ENCODE data around the gene JPH4.
A peak's percentile ranks its signal among the peaks of the same experiment; 100 is the strongest.

JPH4 gene

DNA sequence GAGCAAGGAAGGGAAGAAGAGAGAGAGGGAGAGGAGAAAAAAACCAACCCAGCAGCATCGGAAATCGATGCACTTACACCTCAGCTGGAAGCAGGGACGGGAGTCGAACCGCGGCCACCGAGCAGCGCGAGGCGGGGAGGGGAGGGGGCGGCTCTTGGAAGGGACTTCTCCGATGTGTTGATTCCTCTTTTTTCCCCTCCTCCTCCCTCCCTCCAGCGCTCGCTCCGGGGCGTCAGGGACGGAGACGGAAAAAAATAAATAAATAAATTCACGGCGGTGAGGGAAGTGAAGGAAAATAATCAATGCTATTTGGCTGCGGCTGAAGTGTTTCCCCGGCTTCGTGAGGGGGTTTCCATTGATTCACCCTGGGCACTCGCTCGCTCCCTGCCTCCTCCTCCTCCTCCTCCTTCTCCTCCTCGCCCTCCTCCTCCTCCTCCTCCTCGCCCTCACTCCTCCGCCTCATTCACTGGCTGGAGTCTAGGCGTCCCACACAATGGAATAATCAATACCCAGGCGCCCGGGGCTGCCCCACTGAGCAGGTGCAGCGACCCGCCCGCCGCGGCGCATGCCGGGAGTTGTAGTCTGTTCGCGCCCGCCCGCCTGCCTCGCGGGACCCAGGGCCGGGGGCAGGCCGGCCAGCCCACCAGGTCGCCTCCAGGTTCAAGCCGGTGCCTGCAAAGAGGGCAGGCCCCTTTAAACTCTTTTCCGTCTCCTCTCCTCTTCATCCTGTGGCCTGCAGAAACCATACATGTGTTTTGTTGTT is 27.1 kb downstream of the JPH4 start, which contains the start of gene ZFHX2:
TSS of gene ZFHX2 (minus strand) at position 500 of the 763 bp plus-strand sequence. CDS start 16,440 bp downstream, outside the sequence.
- peak; percentile 35 for DNase-seq (ENCODE audit: low read depth)
- TF ChIP-seq, protein P1, sequence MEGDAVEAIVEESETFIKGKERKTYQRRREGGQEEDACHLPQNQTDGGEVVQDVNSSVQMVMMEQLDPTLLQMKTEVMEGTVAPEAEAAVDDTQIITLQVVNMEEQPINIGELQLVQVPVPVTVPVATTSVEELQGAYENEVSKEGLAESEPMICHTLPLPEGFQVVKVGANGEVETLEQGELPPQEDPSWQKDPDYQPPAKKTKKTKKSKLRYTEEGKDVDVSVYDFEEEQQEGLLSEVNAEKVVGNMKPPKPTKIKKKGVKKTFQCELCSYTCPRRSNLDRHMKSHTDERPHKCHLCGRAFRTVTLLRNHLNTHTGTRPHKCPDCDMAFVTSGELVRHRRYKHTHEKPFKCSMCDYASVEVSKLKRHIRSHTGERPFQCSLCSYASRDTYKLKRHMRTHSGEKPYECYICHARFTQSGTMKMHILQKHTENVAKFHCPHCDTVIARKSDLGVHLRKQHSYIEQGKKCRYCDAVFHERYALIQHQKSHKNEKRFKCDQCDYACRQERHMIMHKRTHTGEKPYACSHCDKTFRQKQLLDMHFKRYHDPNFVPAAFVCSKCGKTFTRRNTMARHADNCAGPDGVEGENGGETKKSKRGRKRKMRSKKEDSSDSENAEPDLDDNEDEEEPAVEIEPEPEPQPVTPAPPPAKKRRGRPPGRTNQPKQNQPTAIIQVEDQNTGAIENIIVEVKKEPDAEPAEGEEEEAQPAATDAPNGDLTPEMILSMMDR (IDR thresholded peaks at IDR 0.05; ENCODE audit: control insufficient read depth, extremely low read depth, insufficient read depth) = no peak
- H3K4me3 ChIP-seq (ENCODE audit: low read depth, low read length) = peak within 1 kb of the TSS; percentile 69

DNA sequence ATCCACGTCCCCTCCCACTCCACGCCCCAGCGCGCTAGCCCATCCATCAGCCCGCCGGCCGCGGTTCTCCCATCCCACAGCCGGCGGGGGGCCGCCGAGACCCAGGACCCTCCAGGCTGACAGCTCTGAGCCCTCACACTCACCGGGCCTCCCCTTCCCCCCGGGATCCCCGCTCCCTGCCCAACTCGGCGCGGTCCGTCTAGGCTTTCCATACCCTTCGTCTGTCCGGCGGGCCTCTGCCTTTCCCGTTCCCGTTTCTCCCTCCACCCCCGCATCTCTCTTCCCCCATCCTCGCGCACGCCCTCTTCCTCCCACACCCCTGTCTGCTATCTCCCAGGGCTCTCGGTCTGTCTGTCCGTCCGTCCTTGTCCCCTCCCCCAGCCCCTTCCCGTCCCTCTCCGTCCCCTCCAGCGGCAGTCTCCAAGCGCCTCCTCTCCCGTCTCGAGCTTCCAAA is 27.8 kb downstream of the JPH4 start:
- no peak for DNase-seq (ENCODE audit: low read depth)
- H3K4me3 ChIP-seq (ENCODE audit: low read depth, low read length) = peak overlapping the region; percentile 69
- TF ChIP-seq, protein P1 (IDR thresholded peaks at IDR 0.05; ENCODE audit: control insufficient read depth, extremely low read depth, insufficient read depth) = no peak

DNA sequence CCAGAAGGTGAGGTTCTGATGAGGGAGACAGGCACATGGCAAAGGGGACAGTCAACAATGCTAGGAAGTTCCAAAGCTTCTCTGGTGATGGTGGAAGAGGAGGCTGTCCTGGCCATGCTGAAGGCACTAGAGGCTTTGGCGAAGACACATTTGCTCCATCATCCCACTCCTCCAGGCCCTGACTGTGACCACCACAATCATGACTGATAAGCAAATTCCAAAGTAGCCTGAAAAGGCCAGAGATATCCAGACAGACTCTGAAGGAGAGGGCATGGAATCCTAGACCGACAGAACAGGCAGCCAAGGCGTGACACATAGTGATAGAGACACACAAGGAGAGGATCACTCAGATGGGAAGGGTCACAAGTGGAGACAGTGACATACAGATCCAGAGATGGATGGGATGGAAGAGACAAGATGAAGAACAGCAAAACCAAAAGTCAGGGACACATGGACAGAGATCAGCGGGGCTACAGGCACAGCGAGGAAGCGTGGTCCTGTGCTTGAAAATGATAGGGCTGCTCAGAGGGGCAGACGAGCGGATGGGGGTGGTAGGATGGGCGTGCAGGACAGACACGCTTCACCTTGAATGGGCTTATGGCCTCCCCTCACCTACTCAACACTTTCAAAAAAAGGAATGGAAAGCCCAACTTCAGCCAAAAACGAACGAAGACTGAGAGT is 28.3 kb downstream of the JPH4 start:
- no peak for DNase-seq (ENCODE audit: low read depth)
- TF ChIP-seq, protein P1 (IDR thresholded peaks at IDR 0.05; ENCODE audit: control insufficient read depth, extremely low read depth, insufficient read depth) = no peak
- peak overlapping the region; percentile 69 for H3K4me3 ChIP-seq (ENCODE audit: low read depth, low read length)

DNA sequence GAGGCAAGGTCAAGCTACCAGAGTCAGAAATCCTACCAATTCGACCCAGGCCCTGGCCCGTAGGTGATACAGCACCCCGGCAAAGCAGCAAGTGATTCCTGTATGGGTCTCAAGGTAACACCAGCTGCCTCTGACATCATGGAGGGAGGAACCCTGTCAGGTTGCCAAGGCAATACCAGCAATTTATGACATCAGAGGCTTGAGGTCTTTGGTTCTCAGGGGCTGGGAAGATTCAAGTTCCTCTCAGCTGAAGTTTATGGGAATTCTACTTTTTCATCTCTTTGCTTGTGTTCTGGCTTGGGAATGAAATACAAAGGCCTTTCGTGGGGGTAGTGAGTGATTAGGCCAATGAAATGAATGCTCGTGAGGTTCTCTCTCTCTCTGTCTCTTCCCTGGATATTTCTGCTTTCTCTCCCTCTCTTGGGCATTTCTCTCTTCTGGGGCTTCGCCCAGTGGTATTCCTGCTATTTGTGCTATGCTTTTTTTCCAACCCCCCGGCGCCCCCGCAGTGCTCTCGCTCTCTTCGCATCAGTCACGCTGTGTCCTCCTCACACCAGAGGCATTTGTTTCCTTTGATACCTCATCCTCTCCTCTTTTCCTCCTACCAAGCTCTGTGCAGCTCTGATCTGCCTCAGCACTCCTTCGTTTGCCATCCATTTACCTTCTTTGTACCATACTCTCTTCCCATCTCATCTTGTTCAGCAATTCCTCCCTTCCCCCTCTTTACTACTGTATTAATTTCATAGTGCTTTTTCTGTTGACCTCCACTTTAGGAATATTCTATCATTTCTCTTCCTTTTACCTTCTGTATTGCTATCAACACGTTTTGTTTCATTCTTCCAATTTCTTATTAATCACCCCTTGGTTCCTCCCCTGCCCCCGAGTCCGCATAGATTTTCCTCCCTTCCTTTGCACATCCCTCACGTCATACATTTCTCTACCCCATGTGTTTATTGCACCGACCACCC is 30.0 kb downstream of the JPH4 start:
- TF ChIP-seq, protein P1 (IDR thresholded peaks at IDR 0.05; ENCODE audit: control insufficient read depth, extremely low read depth, insufficient read depth) = no peak
- no peak for DNase-seq (ENCODE audit: low read depth)
- H3K4me3 ChIP-seq (ENCODE audit: low read depth, low read length) = no peak overlapping the region

DNA sequence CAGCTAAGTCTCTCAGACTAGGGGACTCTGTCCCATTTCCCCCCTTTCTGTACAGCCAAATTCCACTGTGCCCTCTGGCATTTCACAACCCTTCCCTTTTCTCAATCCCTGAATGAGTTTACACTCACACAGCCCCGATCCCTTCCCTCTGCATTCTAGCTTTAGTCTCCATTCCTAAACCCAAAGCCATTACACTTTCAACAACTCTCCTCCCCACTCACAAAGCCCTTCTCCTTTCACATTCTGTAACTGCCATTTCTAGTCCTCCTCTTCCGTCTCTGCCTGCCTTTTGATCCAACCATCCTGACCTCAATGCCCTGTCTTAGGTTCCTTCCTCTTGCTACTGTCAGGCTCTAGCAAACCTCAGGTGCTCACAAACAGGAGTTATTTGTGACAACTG is 30.7 kb downstream of the JPH4 start:
- no peak overlapping the region for H3K4me3 ChIP-seq (ENCODE audit: low read depth, low read length)
- TF ChIP-seq, protein P1 (IDR thresholded peaks at IDR 0.05; ENCODE audit: control insufficient read depth, extremely low read depth, insufficient read depth) = no peak
- DNase-seq (ENCODE audit: low read depth) = no peak

DNA sequence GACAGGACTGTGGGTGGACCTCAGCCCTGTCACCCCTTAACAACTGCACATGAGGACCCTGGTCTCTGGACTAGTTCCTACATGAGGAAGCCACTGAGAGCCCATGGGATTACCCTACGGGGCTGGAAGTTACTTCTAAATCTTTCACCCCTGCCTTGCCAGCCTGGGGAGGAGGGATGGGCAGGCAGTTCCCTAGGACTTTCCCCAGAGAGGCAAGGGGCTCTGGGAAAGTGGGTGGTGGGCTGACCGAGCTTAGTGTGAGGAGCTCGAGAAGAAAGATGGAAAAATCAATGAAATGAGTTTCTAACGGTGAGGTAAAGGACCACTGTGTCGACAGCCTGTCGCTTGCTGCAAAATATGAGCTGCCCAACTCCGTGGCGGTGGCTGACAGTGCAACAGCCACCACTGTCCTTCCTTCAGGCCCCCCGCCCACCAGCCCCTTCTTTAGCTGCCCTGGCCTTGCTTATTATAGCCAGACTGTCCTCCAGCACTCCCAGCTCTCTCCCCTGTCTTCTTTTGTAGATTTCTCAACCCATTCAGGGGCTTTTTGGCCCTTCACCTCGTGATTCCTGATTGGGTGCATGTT is 32.0 kb downstream of the JPH4 start:
- no peak overlapping the region for H3K4me3 ChIP-seq (ENCODE audit: low read depth, low read length)
- TF ChIP-seq, protein P1 (IDR thresholded peaks at IDR 0.05; ENCODE audit: control insufficient read depth, extremely low read depth, insufficient read depth) = no peak
- DNase-seq (ENCODE audit: low read depth) = no peak
